ENCODE data around the gene TMEM54. TPM values are rescaled to one million over a fixed set of nuclear protein-coding genes. Genes with fewer than 3 reads are reported as not detected.

The TMEM54 gene
- total and polyA plus RNA-seq, 9 of the 15 experiments (the other 6 are each of a cell fraction or from before 2014, with no cell fraction given): 1.00 to 16.2 (median 8.2) TPM

DNA sequence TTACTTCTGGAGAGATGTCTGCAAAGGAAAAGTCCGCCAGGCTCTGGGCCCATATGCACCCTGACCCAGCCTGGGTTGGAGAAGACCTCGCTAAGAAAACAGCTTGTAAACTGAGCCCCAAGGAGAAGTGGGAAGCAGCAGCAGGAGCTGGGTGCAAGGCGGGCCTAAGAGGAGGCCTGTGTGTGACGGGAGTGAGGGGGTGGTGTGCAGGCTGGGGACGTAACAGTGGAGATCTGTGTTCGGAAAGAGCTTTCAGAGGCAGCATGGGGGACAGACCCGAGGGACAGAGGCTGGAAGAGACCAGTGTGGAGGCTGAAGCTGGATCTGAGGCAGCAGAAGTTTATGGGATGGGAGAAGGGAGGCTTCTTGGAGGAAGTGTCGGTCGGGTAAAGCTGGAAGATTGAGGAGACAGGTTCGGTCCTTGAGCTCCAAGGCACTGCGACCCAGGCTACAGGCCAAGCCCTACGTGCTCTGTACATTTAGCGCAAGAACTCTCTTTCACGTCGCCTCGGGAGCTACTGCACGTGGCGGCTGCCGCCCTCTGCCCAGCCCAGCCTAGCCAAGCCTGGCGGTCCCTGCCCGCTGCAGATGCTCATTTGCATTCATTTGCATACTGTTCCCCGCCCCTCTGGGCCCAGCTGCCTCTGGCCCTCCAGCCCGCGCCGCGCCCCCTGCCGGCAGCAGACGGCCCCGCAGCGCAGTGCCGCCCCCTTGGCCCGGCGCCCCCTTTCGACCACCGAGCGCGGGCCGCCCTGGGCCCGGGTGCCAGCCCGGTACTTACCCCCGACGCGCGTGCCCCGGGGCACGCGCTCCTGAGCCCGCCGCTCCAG, 8.6 kb downstream of the TMEM54 start (continued):
- no peak for TF ChIP-seq CHD1 (IDR thresholded peaks at IDR 0.05; ENCODE audit: low read length)
- TF ChIP-seq ADNP (tag; IDR thresholded peaks at IDR 0.05): no peak
- TF ChIP-seq NFRKB (IDR thresholded peaks at IDR 0.05; ENCODE audit: low read depth): no peak
- no peak for TF ChIP-seq ASH1L (IDR thresholded peaks at IDR 0.05; ENCODE audit: borderline replicate concordance, low read depth, partially characterized antibody)
- TF ChIP-seq TRIM24 (IDR thresholded peaks at IDR 0.05): no peak
- no peak for TF ChIP-seq CHAMP1 (IDR thresholded peaks at IDR 0.05)
- peak; percentile 27; the same call in 1 of the 2 replicates for TF ChIP-seq SMC3 (conservative IDR thresholded peaks at IDR 0.05; ENCODE audit: insufficient read depth, low read depth, low read length)
- no peak for TF ChIP-seq GTF3C2 (IDR thresholded peaks at IDR 0.05; ENCODE audit: borderline replicate concordance, extremely low read depth, insufficient read length)
- no peak for TF ChIP-seq ZNF239 (CRISPR knock-in tag; IDR thresholded peaks at IDR 0.05)
- TF ChIP-seq FOXP1 (CRISPR knock-in tag; IDR thresholded peaks at IDR 0.05): 0 out of 2 replicates have a peak, but pooled peaks have one; percentile 19
- TF ChIP-seq ZNF311 (CRISPR knock-in tag; IDR thresholded peaks at IDR 0.05): no peak
- peak; percentile 99 for TF ChIP-seq ZBTB7A (IDR thresholded peaks at IDR 0.05; ENCODE audit: borderline replicate concordance, control insufficient read depth, low read depth, low read length)
- no peak for TF ChIP-seq PRMT5 (CRISPR knock-in tag; IDR thresholded peaks at IDR 0.05)
- no peak for TF ChIP-seq SAFB2 (IDR thresholded peaks at IDR 0.05; ENCODE audit: borderline replicate concordance, low read depth, low read length, severe bottlenecking)
- TF ChIP-seq RCOR1 (IDR thresholded peaks at IDR 0.05; ENCODE audit: borderline replicate concordance in 1 of 2, low read depth in 2 of 2, low read length in 2 of 2): no peak
- no peak for TF ChIP-seq EP400 (IDR thresholded peaks at IDR 0.05)
- TF ChIP-seq NFYB (IDR thresholded peaks at IDR 0.05; ENCODE audit: extremely low read depth, insufficient read length): no peak
- TF ChIP-seq ZNF24 (IDR thresholded peaks at IDR 0.05): 0 out of 2 replicates have a peak, but pooled peaks have one; percentile 27
- no peak for TF ChIP-seq MCM2 (IDR thresholded peaks at IDR 0.05; ENCODE audit: low read depth)
- TF ChIP-seq KLF1 (tag; IDR thresholded peaks at IDR 0.05): peak; percentile 67; the same call in 1 of the 2 replicates
- no peak for TF ChIP-seq IRF2 (CRISPR knock-in tag; IDR thresholded peaks at IDR 0.05)

Measured in K562 (cell line).